K562 (cell line): Measurements from ENCODE around the gene ZNF740. TPM values are rescaled to one million over a fixed set of nuclear protein-coding genes. Genes with fewer than 3 reads are reported as not detected.

ENCODE experiments used
- ARID1B ChIP-seq: fragments of 450-650 bp; IDR thresholded peaks from 2 replicates; pipeline ENCODE4 v1.6.1; 2016; ENCODE audit warnings: antibody characterized with exemption, mild to moderate bottlenecking, inconsistent platforms
- C11orf30 ChIP-seq: fragments of 450-650 bp; IDR thresholded peaks from 2 replicates; pipeline ENCODE4 v1.6.1; 2016; ENCODE audit warnings: low read depth, mild to moderate bottlenecking
- CAMTA2 ChIP-seq: fragments of 250-450 bp; sonication (Bioruptor Pico); conservative IDR thresholded peaks from 2 replicates; pipeline ENCODE4 v1.5.1; 2022
- CBFA2T3 ChIP-seq: fragments of 450-650 bp; IDR thresholded peaks from 2 replicates; pipeline ENCODE4 v1.6.1; 2017
- CEBPG ChIP-seq, 3 experiments: fragments of 200-800 bp in 1 of 3; sonication (Bioruptor generic) in 1 of 3; sonication (generic) in 1 of 3; formaldehyde crosslinking in 1 of 3; IDR thresholded peaks in 2 of 3; conservative IDR thresholded peaks in 1 of 3; 2 replicates each; pipeline versions ENCODE4 v1.6.1 to v1.8.0; 2016 to 2022; ENCODE audit warnings: missing compliant biosample characterization in 2 of 3, missing genetic modification characterization in 2 of 3, mild to moderate bottlenecking in 1 of 3, missing genetic modification reagents in 1 of 3
- CTBP1 ChIP-seq: fragments of 450-650 bp; IDR thresholded peaks from 2 replicates; pipeline ENCODE4 v1.6.1; 2016; ENCODE audit warnings: borderline replicate concordance
- FOSL1 ChIP-seq: fragments of 200-800 bp; sonication (Bioruptor generic); conservative IDR thresholded peaks from 2 replicates; pipeline ENCODE4 v1.6.1; 2016; ENCODE audit warnings: missing genetic modification characterization, missing compliant biosample characterization
- FOXM1 ChIP-seq, 2 experiments: fragments of 450-650 bp in 1 of 2; sonication (generic) in 1 of 2; formaldehyde crosslinking in 1 of 2; IDR thresholded peaks; 2 replicates each; pipeline versions ENCODE4 v1.6.1 to v1.9.0; 2017 to 2022; ENCODE audit warnings: low read depth in 2 of 2, mild to moderate bottlenecking in 2 of 2, missing genetic modification reagents in 1 of 2, moderate library complexity in 1 of 2
- HNRNPLL ChIP-seq: fragments of 200-400 bp; formaldehyde crosslinking; IDR thresholded peaks from 2 replicates; pipeline ENCODE4 v1.6.1; 2017; ENCODE audit warnings: low read length, low read depth, mild to moderate bottlenecking; ENCODE audit not compliant: poor library complexity, severe bottlenecking
- MYBL2 ChIP-seq, 2 experiments: fragments of 450-650 bp in 1 of 2; sonication (generic) in 1 of 2; formaldehyde crosslinking in 1 of 2; IDR thresholded peaks; 2 replicates each; pipeline versions ENCODE4 v1.6.1 to v1.8.1; 2017 to 2022; ENCODE audit warnings: borderline replicate concordance in 1 of 2, inconsistent platforms in 1 of 2, low read depth in 1 of 2, mild to moderate bottlenecking in 1 of 2, missing genetic modification reagents in 1 of 2, moderate library complexity in 1 of 2
- NCOA6 ChIP-seq: fragments of 450-650 bp; IDR thresholded peaks from 2 replicates; pipeline ENCODE4 v1.6.1; 2017; ENCODE audit warnings: mild to moderate bottlenecking
- NR2F6 ChIP-seq: fragments of 450-650 bp; formaldehyde crosslinking; IDR thresholded peaks from 2 replicates; pipeline ENCODE4 v1.4.0; 2020; ENCODE audit warnings: mild to moderate bottlenecking
- PREB ChIP-seq: sonication (generic); formaldehyde crosslinking; IDR thresholded peaks from 2 replicates; pipeline ENCODE4 v1.8.1; 2023; ENCODE audit warnings: mild to moderate bottlenecking, missing genetic modification reagents
- SETDB1 ChIP-seq: IDR thresholded peaks from one replicate; pipeline ENCODE4 v1.6.1; 2012; ENCODE audit warnings: low read length, control low read depth, inconsistent platforms
- SMARCA4 ChIP-seq: fragments of 450-650 bp; IDR thresholded peaks from 2 replicates; pipeline ENCODE4 v1.6.1; 2016
- SMARCE1 ChIP-seq: fragments of 450-650 bp; IDR thresholded peaks from 2 replicates; pipeline ENCODE4 v1.7.1; 2016; ENCODE audit warnings: mild to moderate bottlenecking
- SRSF7 ChIP-seq: fragments of 200-400 bp; formaldehyde crosslinking; optimal IDR thresholded peaks from 2 replicates; pipeline ENCODE3; 2017; ENCODE audit warnings: mild to moderate bottlenecking, low read depth, low read length
- TEAD4 ChIP-seq, 2 experiments: sonication (generic) in 1 of 2; formaldehyde crosslinking in 1 of 2; IDR thresholded peaks; 2 replicates each; pipeline versions ENCODE4 v1.6.1 to v1.8.0; 2012 to 2022; ENCODE audit warnings: borderline replicate concordance in 1 of 2, inconsistent platforms in 1 of 2, low read length in 1 of 2, mild to moderate bottlenecking in 1 of 2, missing genetic modification reagents in 1 of 2
- TSHZ1 ChIP-seq: fragments of 250-450 bp; sonication (Bioruptor Pico); IDR thresholded peaks from 2 replicates; pipeline ENCODE4 v1.4.0; 2020; ENCODE audit warnings: mild to moderate bottlenecking, moderate library complexity
- UBTF ChIP-seq, 2 experiments: IDR thresholded peaks; 2 replicates each; pipeline ENCODE4 v1.6.1; 2012; ENCODE audit warnings: improper control_type of control experiment in 2 of 2, low read depth in 2 of 2, low read length in 2 of 2, borderline replicate concordance in 1 of 2
- ZNF324 ChIP-seq: fragments of 250-450 bp; sonication (Bioruptor Pico); IDR thresholded peaks from 2 replicates; pipeline ENCODE4 v1.4.0; 2020; ENCODE audit warnings: mild to moderate bottlenecking
- ZNF384 ChIP-seq: IDR thresholded peaks from 2 replicates; pipeline ENCODE4 v1.6.1; 2012; ENCODE audit warnings: low read depth, low read length, improper control_type of control experiment
- polyA plus RNA-seq, 8 experiments: library from polyadenylated mRNA; depleted of rRNA in 4 of 8; stranded (reverse) in 5 of 8; unstranded in 3 of 8; fragments of >200 nt; fragmentation: Nextera tagmentation in 2 of 8; fragmentation: Illumina TruSeq in 1 of 8; extraction: Ambion mirVana in 2 of 8; extraction: Trizol in 1 of 8; gene quantifications; 2 replicates each; pipeline versions ENCODE4 v1.2.1 to v1.2.3, GENCODE V29; 2011 to 2014; ENCODE audit warnings: inconsistent platforms in 1 of 8, missing spikeins in 1 of 8
- total RNA-seq, 7 experiments: library from RNA; depleted of rRNA in 6 of 7; stranded (reverse); fragments of >200 nt in 6 of 7; fragmentation: Illumina TruSeq in 2 of 7; extraction: Trizol in 2 of 7; gene quantifications; 2 replicates each; pipeline versions ENCODE4 v1.2.1 to v1.2.3, GENCODE V29; 2011 to 2021; ENCODE audit warnings: low replicate concordance in 1 of 7

ZNF740 gene
- total and polyA plus RNA-seq, 9 of the 15 experiments (the other 6 are each of a cell fraction or from before 2014, with no cell fraction given), result 0.57 to 46.4 (median 18.6) TPM

- TF ChIP-seq FOSL1 (no peak), C11orf30 (peak; percentile 48), CBFA2T3 (peak; percentile 57), PREB (no peak), NCOA6 (no peak), MYBL2 (IDR thresholded peaks at IDR 0.05; ENCODE audit: low read depth) (peak; percentile 54; the same call in 1 of the 2 replicates), MYBL2 (CRISPR knock-in tag; IDR thresholded peaks at IDR 0.05; ENCODE audit: borderline replicate concordance) (no peak), FOXM1 (IDR thresholded peaks at IDR 0.05; ENCODE audit: low read depth) (peak; percentile 90), FOXM1 (CRISPR knock-in tag; IDR thresholded peaks at IDR 0.05; ENCODE audit: low read depth) (no peak), SETDB1 (no peak), TSHZ1 (CRISPR knock-in tag) (no peak), CEBPG (CRISPR knock-in tag; IDR thresholded peaks at IDR 0.05) (no peak), CEBPG (tag; conservative IDR thresholded peaks at IDR 0.05 in 1 of 2, IDR thresholded peaks at IDR 0.05 in 1 of 2) (no peak), SMARCE1 (0 out of 2 replicates have a peak, but pooled peaks have one; percentile 55), NR2F6 (no peak), CTBP1 (peak; percentile 50; the same call in 1 of the 2 replicates), SRSF7 (no peak), CAMTA2 (CRISPR knock-in tag) (no peak), ZNF324 (CRISPR knock-in tag) (no peak), ZNF384 (0 out of 2 replicates have a peak, but pooled peaks have one; percentile 5), ARID1B (peak; percentile 49), UBTF (IDR thresholded peaks at IDR 0.05; ENCODE audit: borderline replicate concordance in 1 of 2, low read depth in 2 of 2, low read length in 2 of 2) (no peak), HNRNPLL (no peak), SMARCA4 (peak; percentile 44; the same call in 1 of the 2 replicates), TEAD4 (IDR thresholded peaks at IDR 0.05; ENCODE audit: low read length) (peak; percentile 38; the same call in 1 of the 2 replicates), TEAD4 (CRISPR knock-in tag; IDR thresholded peaks at IDR 0.05; ENCODE audit: borderline replicate concordance) (no peak)
Observed at GRCh38 chr12:53143355-53143754, 37.2 kb upstream of the ZNF740 start (continued).
